Measurements from ENCODE around the gene SSNA1.

SSNA1 gene

DNA sequence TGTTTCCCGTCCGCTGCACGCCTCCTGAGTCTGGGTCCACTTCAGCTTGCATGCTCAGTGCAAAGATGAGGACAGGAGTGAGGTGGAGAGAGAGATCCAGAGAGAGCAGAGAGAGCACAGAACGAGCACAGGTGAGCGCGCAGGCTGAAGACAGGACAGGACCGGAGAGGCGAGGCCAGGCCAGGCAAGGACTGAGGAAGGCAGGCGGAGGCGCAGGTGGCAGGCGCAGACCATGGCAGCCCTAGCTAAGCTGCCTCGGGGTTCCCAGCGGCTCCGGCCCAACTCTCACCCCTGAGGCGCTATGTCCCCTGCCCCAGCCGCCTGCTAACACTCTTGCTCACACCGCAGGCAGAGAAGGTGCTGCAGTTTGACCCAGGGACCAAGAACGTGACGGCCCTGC, 39.8 kb upstream of the SSNA1 start:
- Mint-ChIP-seq H3K4me1 (no peaks in the 10 kb centered on the region), H3K36me3 (no peaks in the 10 kb centered on the region), H3K27ac (no peak overlapping the region), H3K4me3 (no peak overlapping the region), H3K9me3 (no peaks in the 10 kb centered on the region)
- DNase-seq (ENCODE audit: low spot score in 2 of 2) (no peak), ATAC-seq (no peak)

DNA sequence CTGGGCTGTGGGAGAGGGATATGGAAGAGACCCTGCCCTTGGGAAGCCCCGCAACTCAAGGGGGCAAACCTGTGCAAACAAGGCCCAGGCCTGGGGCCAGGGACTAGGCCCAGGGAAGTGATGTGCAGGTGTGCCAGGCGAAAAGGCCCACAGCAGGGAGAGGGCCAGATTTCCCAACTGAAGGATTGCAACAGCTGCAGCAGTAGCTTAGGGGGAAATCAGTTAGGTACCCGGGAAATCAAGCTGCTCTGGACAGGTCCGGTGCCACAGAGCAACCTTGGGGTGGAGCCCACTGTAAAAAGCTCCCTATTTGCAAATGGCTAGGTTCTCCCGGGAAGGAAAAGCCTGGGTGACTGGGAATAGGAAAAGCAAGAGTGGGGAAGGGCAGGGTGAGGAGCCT, 39.1 kb upstream of the SSNA1 start:
- H3K27ac Mint-ChIP-seq: no peak overlapping the region
- DNase-seq (ENCODE audit: low spot score in 2 of 2) (no peak), ATAC-seq (no peak)
- no peak overlapping the region for H3K4me3 Mint-ChIP-seq
- H3K4me1 Mint-ChIP-seq: no peaks in the 10 kb centered on the region
- no peaks in the 10 kb centered on the region for H3K9me3 Mint-ChIP-seq
- H3K36me3 Mint-ChIP-seq: no peaks in the 10 kb centered on the region

DNA sequence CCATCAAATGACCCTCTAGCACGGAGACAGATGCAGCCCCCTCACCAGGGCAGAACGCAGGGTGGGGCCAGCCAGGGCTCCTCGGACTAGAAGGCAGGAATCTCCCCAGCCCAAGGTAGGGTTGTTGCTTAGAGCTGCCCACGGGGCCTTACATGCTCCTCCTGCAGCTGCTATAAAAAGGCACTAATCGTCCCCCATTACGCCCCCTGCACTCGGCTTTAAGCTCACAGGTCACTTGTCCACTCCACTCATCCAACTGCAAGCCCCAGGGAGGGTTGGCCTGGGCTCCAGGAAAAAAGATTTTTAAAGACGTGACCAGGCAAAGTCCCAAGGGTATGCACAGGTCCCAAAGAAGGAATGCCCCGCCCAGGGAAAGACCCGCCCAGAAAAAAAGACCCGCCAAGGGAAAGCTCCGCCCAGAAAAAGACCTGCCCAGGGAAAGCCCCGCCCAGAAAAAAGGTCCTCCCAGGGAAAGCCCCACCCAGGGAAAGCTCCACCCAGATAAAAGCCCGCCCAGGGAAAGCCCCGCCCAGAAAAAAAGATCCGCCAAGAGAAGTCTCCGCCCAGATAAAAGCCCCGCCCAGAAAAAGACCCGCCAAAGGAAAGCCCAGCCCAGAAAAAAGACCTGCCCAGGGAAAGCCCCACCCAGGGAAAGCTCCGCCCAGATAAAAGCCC, 38.4 kb upstream of the SSNA1 start:
- H3K4me3 Mint-ChIP-seq: peak overlapping the region; percentile 21
- no peaks in the 10 kb centered on the region for H3K9me3 Mint-ChIP-seq
- no peak for ATAC-seq
- H3K4me1 Mint-ChIP-seq: no peaks in the 10 kb centered on the region
- H3K27ac Mint-ChIP-seq: no peak overlapping the region
- no peak for DNase-seq (ENCODE audit: low spot score in 2 of 2)
- H3K36me3 Mint-ChIP-seq: no peaks in the 10 kb centered on the region

DNA sequence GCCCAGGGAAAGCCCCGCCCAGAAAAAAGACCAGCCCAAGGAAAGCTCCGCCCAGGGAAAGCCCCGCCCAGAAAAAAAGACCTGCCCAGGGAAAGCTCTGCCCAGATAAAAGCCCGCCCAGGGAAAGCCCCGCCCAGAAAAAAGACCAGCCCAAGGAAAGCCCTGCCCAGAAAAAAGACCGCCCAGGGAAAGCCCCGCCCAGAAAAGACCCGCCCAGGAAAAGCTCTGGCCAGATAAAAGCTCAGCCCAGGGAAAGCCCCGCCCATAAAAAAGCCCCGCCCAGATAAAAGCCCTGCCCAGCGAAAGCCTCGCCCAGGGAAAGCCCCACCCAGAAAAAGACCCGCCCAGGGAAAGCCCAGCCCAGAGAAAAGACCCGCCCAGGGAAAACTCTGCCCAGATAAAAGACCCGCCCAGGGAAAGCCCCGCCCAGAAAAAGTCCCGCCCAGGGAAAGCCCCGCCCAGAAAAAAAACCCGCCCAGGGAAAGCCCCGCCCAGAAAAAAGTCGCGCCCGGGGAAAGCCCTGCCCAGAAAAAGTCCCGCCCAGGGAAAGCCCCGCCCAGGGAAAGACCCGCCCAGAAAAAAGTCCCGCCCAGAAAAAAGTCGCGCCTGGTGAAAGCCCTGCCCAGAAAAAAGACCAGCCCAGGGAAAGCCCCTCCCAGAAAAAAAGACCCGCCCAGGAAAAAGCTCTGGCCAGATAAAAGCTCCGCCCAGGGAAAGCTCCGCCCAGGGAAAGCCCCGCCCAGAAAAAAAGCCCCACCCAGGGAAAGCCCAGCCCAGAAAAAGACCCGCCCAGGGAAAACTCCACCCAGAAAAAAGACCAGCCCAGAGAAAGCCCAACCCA, 37.6 kb upstream of the SSNA1 start:
- ATAC-seq (peak; percentile 55), DNase-seq (ENCODE audit: low spot score in 2 of 2) (peak; percentile 50 to 85)
- H3K9me3 Mint-ChIP-seq: no peaks in the 10 kb centered on the region
- no peaks in the 10 kb centered on the region for H3K4me1 Mint-ChIP-seq
- peak overlapping the region; percentile 26 for H3K4me3 Mint-ChIP-seq
- no peaks in the 10 kb centered on the region for H3K36me3 Mint-ChIP-seq
- H3K27ac Mint-ChIP-seq: no peak overlapping the region

DNA sequence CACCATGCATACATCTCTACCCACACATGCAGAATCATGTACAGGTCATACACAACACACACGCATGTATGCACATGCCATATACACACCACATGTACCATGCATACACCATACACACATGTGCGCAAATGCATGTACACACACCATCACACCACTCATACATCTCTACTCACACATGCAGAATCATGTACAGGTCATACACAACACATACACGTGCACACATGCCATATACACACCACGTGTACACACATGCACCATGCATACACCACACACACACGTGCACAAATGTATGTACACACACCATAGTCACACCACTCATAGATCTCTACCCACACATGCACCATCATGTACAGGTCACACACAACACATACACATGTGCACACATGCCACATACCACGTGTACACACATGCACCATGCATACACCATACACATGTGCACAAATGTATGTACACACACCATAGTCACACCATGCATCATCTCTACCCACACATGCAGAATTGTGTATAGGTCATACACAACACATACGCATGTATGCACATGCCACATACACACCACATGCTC, 35.6 kb upstream of the SSNA1 start:
- no peak for DNase-seq (ENCODE audit: low spot score in 2 of 2)
- ATAC-seq: no peak
- Mint-ChIP-seq H3K27ac (no peak overlapping the region), H3K9me3 (no peaks in the 10 kb centered on the region), H3K36me3 (no peaks in the 10 kb centered on the region), H3K4me1 (peaks cover 8% of the 10 kb centered on the region), H3K4me3 (no peak overlapping the region)

DNA sequence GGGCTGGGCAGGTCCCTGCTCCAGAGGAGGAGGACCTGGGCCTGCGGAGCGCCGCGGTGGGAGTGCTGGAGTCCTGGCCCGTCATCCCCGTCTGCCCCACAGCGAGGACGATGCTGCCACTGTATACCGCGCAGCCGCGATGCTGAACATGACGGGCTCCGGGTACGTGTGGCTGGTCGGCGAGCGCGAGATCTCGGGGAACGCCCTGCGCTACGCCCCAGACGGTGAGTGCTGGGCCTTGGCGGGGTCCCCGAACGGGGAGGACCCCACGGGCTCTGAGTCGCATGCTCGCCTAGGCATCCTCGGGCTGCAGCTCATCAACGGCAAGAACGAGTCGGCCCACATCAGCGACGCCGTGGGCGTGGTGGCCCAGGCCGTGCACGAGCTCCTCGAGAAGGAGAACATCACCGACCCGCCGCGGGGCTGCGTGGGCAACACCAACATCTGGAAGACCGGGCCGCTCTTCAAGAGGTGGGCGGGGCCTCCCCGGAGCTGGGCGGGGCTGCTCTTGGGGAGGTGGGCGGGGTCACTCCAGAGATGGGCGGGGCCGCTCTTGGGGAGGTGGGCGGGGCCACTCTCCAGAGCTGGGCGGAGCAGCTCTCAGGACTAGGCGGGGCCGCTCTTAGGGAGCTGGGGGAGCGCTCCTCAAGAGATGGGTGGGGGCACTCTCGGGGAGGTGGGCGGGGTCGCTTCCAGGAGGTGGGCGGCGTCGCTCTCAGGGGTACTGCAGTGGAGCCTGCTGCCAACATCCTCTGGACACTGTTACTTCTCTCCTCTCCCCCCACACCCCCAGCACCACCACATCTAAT, 31.7 kb upstream of the SSNA1 start:
- H3K27ac Mint-ChIP-seq: no peak overlapping the region
- ATAC-seq (peak; percentile 73), DNase-seq (ENCODE audit: low spot score in 2 of 2) (peak; percentile 56 to 77)
- H3K36me3 Mint-ChIP-seq: no peaks in the 10 kb centered on the region
- no peaks in the 10 kb centered on the region for H3K9me3 Mint-ChIP-seq
- H3K4me3 Mint-ChIP-seq: peak overlapping the region; percentile 53
- H3K4me1 Mint-ChIP-seq: peaks cover 23% of the 10 kb centered on the region

DNA sequence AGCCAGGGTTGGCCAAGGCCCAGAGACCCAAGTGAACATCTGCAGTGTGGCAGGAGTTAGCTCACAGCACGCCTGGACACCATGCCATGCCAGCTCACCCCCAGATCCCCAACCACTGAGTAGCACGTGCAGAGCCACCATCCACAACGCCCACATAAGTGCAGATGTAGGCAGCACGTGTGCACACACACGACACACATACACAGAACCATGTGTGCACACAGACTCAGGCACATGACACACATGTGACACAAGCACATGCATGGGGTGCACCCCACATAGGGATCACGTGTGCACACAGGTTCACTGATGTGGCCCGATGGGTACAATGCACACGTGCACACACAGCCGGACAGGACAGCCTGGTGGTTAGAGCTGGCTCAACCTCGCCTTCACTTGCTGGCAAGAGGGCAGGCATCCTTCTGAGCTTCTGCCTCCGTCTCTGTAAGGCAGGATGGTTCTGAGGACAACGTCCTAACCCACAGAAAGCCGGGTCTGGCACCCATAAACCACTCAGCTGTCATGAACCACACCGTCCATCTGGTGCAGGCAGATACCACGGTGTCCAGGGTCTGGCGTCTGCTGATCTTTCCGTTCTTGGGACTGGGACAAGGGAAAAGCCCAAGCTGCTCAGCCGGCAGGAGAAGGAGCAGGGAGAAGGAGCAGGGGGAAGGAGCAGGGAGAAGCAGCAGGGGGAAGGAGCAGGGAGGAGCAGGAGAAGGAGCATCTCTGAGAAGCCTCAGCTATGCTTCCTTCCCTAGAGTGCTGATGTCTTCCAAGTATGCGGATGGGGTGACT, 30.7 kb upstream of the SSNA1 start:
- Mint-ChIP-seq H3K4me1 (peaks cover 23% of the 10 kb centered on the region), H3K4me3 (peak overlapping the region; percentile 53), H3K9me3 (no peaks in the 10 kb centered on the region), H3K36me3 (no peaks in the 10 kb centered on the region), H3K27ac (no peak overlapping the region)
- no peak for DNase-seq (ENCODE audit: low spot score in 2 of 2)
- ATAC-seq: no peak

DNA sequence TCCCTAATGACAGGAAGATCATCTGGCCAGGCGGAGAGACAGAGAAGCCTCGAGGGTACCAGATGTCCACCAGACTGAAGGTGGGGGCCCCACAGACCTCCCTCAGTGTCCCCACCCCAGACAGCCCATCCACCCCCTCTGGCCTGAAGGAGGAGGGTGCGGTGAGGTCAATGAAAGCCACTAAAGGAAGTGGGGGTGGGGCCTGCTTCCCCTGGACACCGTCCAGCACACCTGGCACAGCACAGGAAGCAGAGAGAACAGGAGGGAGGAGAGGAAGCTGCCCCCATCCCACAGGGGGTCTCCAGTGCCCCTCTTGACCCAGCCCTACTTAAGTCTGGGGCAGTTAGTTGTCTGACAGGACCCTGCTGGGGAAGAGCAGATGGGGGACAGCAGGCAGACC, 29.9 kb upstream of the SSNA1 start:
- no peak for DNase-seq (ENCODE audit: low spot score in 2 of 2)
- no peaks in the 10 kb centered on the region for H3K9me3 Mint-ChIP-seq
- H3K27ac Mint-ChIP-seq: no peak overlapping the region
- H3K36me3 Mint-ChIP-seq: no peaks in the 10 kb centered on the region
- H3K4me3 Mint-ChIP-seq: no peak overlapping the region
- ATAC-seq: no peak
- H3K4me1 Mint-ChIP-seq: peaks cover 23% of the 10 kb centered on the region

DNA sequence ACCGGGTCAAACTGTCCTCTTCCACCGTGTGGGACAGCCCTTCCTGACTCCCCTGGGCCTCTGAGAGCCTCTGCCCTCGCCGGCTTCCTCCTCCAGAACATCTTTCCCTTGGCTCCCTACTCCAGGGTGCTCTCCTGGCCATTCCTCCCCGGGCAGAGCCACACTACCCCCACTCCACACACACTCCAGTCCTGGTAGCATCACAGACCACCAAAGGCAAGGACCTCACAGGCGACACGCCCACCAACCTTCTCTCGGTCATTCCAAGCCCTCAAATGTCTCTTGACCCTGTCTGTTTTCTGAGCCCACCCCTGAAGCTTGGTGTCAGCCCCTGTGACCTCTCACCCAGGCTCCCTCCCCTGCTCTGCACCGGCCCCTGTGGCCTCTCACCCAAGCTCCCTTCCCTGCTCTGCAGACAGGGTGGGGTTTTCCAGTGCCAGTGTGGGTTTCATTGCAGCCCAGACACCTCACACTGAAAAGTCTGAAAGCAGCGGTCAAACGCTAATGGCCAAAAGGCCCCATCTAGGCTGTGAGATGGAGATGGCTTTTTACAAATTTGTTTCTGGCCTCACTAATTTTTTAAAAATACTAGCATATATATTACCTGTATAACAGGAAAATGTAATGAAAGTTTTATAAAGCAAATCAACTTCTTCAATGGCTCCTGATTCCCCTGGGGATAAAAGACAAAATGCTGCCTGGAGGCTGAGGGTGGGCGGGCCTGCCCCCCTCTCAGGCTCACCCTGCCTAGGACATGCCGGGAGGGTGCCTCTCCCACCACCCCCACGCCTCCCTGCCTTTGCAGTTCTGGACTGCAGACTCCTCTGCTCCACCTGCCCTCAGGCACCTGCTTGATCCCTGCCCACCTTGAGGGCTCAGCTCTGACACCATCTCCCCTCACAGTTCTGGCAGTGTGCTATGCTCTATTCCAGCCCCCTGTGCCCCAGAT, 29.1 kb upstream of the SSNA1 start:
- DNase-seq (ENCODE audit: low spot score in 2 of 2) (no peak), ATAC-seq (no peak)
- Mint-ChIP-seq H3K9me3 (no peaks in the 10 kb centered on the region), H3K4me3 (no peak overlapping the region), H3K4me1 (peaks cover 23% of the 10 kb centered on the region), H3K27ac (no peak overlapping the region), H3K36me3 (no peaks in the 10 kb centered on the region)

DNA sequence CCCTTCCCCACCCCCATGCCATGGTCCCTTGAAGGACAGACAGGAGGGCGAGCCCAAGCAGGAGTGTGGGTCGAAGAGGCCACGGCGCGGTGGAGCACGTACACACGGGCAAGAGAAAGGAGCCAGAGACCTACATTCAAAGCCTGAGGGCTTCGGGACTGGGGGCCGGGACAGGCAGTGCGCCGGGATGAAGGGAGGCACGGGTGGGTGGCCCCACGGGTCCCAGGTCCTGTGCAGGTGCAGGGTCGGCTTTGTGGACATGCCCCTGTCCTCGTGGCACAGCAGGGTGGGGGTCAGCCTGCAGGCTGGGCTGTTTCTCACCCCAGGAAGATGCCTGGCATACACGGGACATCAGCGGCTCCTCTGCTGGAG, 28.4 kb upstream of the SSNA1 start:
- Mint-ChIP-seq H3K36me3 (no peaks in the 10 kb centered on the region), H3K4me3 (no peak overlapping the region), H3K9me3 (no peaks in the 10 kb centered on the region), H3K27ac (no peak overlapping the region), H3K4me1 (peaks cover 23% of the 10 kb centered on the region)
- ATAC-seq (no peak), DNase-seq (ENCODE audit: low spot score in 2 of 2) (no peak)

DNA sequence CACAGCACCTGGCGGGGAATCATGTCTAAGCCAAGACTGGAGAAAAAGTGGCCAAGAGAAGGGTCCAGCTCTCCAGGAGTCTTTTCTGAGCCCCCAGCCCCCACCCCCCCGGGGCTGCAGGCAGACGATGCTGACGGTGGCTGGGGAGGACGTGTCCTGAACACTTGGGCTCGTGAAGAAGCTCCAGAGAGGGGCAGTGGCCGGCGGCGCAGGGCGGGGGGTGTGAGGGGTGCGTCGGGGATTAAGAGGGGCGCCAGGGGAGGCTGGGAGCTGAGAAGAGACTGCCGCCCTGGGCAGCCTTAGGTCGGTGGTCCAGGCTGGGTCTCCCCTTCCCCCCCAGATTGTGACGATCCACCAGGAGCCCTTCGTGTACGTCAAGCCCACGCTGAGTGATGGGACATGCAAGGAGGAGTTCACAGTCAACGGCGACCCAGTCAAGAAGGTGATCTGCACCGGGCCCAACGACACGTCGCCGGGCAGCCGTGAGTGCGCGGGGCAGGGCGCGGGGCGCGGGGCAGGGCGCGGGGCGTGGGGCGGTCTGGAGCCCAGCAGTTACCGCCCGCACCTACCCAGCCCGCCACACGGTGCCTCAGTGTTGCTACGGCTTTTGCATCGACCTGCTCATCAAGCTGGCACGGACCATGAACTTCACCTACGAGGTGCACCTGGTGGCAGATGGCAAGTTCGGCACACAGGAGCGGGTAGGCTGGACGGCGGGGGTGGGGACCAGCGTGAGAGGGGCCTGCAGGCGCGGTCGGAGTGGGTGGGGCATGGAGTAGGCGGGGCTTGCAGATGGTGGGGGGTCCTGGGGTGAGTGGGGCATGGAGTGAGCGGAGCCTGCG, 27.5 kb upstream of the SSNA1 start:
- DNase-seq (ENCODE audit: low spot score in 2 of 2) (no peak), ATAC-seq (no peak)
- no peak overlapping the region for H3K27ac Mint-ChIP-seq
- H3K4me3 Mint-ChIP-seq: no peak overlapping the region
- H3K4me1 Mint-ChIP-seq: peaks cover 23% of the 10 kb centered on the region
- no peaks in the 10 kb centered on the region for H3K9me3 Mint-ChIP-seq
- no peaks in the 10 kb centered on the region for H3K36me3 Mint-ChIP-seq

DNA sequence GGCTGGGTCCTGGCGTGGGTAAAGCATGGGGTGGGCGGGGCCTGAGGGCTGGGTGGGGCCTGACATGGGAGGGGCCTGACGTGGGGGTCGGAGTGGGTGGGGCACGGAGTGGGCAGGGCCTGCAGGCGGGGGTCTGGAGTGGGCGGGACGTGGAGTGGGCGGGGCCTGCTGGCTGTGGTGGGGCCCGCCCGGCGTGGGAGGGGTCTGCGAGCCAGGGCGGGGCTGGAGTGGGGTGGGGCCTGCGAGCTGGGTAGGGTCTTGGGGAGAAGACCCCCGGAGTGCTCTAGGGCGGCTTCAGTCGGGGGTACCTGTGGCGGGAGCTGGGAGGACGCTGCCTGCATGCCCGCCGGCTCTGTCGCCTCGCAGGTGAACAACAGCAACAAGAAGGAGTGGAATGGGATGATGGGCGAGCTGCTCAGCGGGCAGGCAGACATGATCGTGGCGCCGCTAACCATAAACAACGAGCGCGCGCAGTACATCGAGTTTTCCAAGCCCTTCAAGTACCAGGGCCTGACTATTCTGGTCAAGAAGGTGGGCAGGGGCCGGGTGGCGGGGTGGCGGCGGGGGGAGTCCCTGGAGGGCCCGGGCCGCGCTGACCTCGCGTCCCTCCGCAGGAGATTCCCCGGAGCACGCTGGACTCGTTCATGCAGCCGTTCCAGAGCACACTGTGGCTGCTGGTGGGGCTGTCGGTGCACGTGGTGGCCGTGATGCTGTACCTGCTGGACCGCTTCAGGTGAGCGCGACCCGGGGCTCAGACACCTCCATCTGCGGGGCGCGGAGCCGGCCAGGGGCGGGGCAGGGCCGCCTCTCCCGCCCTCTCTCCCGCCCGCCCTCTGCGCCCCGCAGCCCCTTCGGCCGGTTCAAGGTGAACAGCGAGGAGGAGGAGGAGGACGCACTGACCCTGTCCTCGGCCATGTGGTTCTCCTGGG, 26.7 kb upstream of the SSNA1 start:
- peaks cover 23% of the 10 kb centered on the region for H3K4me1 Mint-ChIP-seq
- no peak overlapping the region for H3K27ac Mint-ChIP-seq
- H3K36me3 Mint-ChIP-seq: no peaks in the 10 kb centered on the region
- DNase-seq (ENCODE audit: low spot score in 2 of 2): no peak
- no peaks in the 10 kb centered on the region for H3K9me3 Mint-ChIP-seq
- H3K4me3 Mint-ChIP-seq: no peak overlapping the region
- no peak for ATAC-seq

Data from stimulated activated effector memory CD8-positive, alpha-beta T cell treated with anti-CD3 and anti-CD28 coated beads, Interleukin-12 subunit alpha, Interleukin-12 subunit beta, amount 100 ng/mL, for 72 hours (primary cell).